SK-N-MC (cell line): ENCODE data around the gene RBFA.

ENCODE experiments used
- EZH2 ChIP-seq: fragments of 200-600 bp; sonication (generic); IDR thresholded peaks from one replicate; pipeline ENCODE4 v1.6.1; 2017; ENCODE audit warnings: antibody characterized with exemption
- FOXP2 ChIP-seq: optimal IDR thresholded peaks from 2 replicates; pipeline ENCODE3; 2011; ENCODE audit warnings: mild to moderate bottlenecking, moderate library complexity; ENCODE audit not compliant: insufficient read depth; ENCODE audit errors: extremely low read length, control extremely low read depth
- POLR2AphosphoS5 ChIP-seq: IDR thresholded peaks from 2 replicates; pipeline ENCODE4 v1.6.1; 2012; ENCODE audit warnings: mild to moderate bottlenecking, low read depth, low read length, borderline replicate concordance

GRCh38 chr18:80046961-80047541 is 12.8 kb downstream of the RBFA start:
- no peak for TF ChIP-seq POLR2AphosphoS5
- TF ChIP-seq EZH2, result no peak
- no peak for TF ChIP-seq FOXP2
